Kidney epithelial cell (primary cell): ENCODE measurements around the gene UBE2E3. TPM values are rescaled to one million over a fixed set of nuclear protein-coding genes. Genes with fewer than 3 reads are reported as not detected.

Source experiments
- DNase-seq: peaks from one replicate; pipeline ENCODE4 v3.0.0-alpha.2; 2010; ENCODE audit warnings: low read depth
- H3K27me3 ChIP-seq: 2 replicates; pipeline ENCODE4 v1.6.0; 2011; ENCODE audit warnings: low read length; ENCODE audit not compliant: control insufficient read depth, insufficient read depth
- H3K36me3 ChIP-seq: 2 replicates; pipeline ENCODE4 v1.5.1; 2011; ENCODE audit warnings: low read length; ENCODE audit not compliant: control insufficient read depth, insufficient read depth
- H3K4me3 ChIP-seq: 2 replicates; pipeline ENCODE4 v1.5.1; 2011; ENCODE audit warnings: low read depth, mild to moderate bottlenecking, control low read depth, low read length
- CTCF ChIP-seq: IDR thresholded peaks from 2 replicates; pipeline ENCODE4 v1.5.1; 2011; ENCODE audit warnings: mild to moderate bottlenecking, moderate library complexity, low read length, control low read depth, inconsistent platforms; ENCODE audit not compliant: insufficient read depth, poor library complexity, severe bottlenecking
- total RNA-seq: library from RNA; depleted of rRNA; stranded (reverse); fragments of >200 nt; gene quantifications from 2 replicates; pipeline ENCODE4 v1.2.3, GENCODE V29; 2015

Gene UBE2E3
- total RNA-seq, 1 donor from 2014 or later: 84.7 TPM

GRCh38 chr2:180953550-180953949, 26.9 kb upstream of the UBE2E3 start:
- TF ChIP-seq CTCF: no peak
- no peak for DNase-seq
- Histone ChIP-seq H3K4me3 (no peak overlapping the region), H3K27me3 (no peaks in the 10 kb centered on the region), H3K36me3 (no peaks in the 10 kb centered on the region)

GRCh38 chr2:180955101-180955500, 25.3 kb upstream of the UBE2E3 start:
- no peaks in the 10 kb centered on the region for H3K36me3 ChIP-seq
- TF ChIP-seq CTCF: no peak
- DNase-seq: no peak
- H3K27me3 ChIP-seq: no peaks in the 10 kb centered on the region
- H3K4me3 ChIP-seq: no peak overlapping the region

GRCh38 chr2:180959787-180960186, 20.6 kb upstream of the UBE2E3 start:
- Histone ChIP-seq H3K4me3 (no peak overlapping the region), H3K36me3 (no peaks in the 10 kb centered on the region), H3K27me3 (no peaks in the 10 kb centered on the region)
- TF ChIP-seq CTCF: no peak
- DNase-seq: no peak

GRCh38 chr2:180960982-180961381, 19.4 kb upstream of the UBE2E3 start:
- Histone ChIP-seq H3K36me3 (no peaks in the 10 kb centered on the region), H3K27me3 (no peaks in the 10 kb centered on the region), H3K4me3 (no peak overlapping the region)
- DNase-seq: no peak
- TF ChIP-seq CTCF: no peak

- H3K4me3 ChIP-seq: no peak overlapping the region
- DNase-seq: no peak
- no peaks in the 10 kb centered on the region for H3K36me3 ChIP-seq
- H3K27me3 ChIP-seq: no peaks in the 10 kb centered on the region
- no peak for TF ChIP-seq CTCF
Observed at GRCh38 chr2:180962727-180963314, 17.6 kb upstream of the UBE2E3 start.

GRCh38 chr2:180966378-180966777, 14.0 kb upstream of the UBE2E3 start:
- TF ChIP-seq CTCF: no peak
- no peaks in the 10 kb centered on the region for H3K36me3 ChIP-seq
- H3K4me3 ChIP-seq: no peak overlapping the region
- no peaks in the 10 kb centered on the region for H3K27me3 ChIP-seq
- DNase-seq: no peak
